LoVo (cell line): ENCODE measurements around the gene TLE6.
"Not testable (repeated sequence)": the region's sequence is repeated elsewhere in the genome, so short reads cannot be mapped to it uniquely, and the experiment has no call there.

ENCODE experiments used
- DNase-seq: peaks from one replicate; pipeline ENCODE4 v3.0.0-alpha.2; 2016; ENCODE audit warnings: low spot score

Gene TLE6

GRCh38 chr19:3004522-3004921 lies 27.2 kb downstream of the TLE6 start:
- DNase-seq, result no peak

GRCh38 chr19:3005345-3005744 lies 28.0 kb downstream of the TLE6 start:
- DNase-seq, result no peak

- DNase-seq, result no peak
Observed at GRCh38 chr19:3006075-3006767, 28.9 kb downstream of the TLE6 start.

- DNase-seq, result no peak
Observed at GRCh38 chr19:3007975-3008374, 30.6 kb downstream of the TLE6 start.

GRCh38 chr19:3008994-3009393 lies 31.6 kb downstream of the TLE6 start:
- DNase-seq, result no peak

GRCh38 chr19:3010871-3011270 lies 33.5 kb downstream of the TLE6 start:
- DNase-seq, result no peak

GRCh38 chr19:3012059-3012458 lies 34.7 kb downstream of the TLE6 start:
- DNase-seq, result not testable (repeated sequence)

GRCh38 chr19:3012621-3013262 lies 35.4 kb downstream of the TLE6 start:
- no peak for DNase-seq

GRCh38 chr19:3013263-3013725 lies 35.9 kb downstream of the TLE6 start:
- no peak for DNase-seq

GRCh38 chr19:3014135-3014534 lies 36.8 kb downstream of the TLE6 start:
- no peak for DNase-seq

GRCh38 chr19:3015126-3016057 lies 38.0 kb downstream of the TLE6 start:
- DNase-seq, result no peak

GRCh38 chr19:3017923-3018322 lies 40.6 kb downstream of the TLE6 start:
- no peak for DNase-seq

- DNase-seq, result no peak
Observed at GRCh38 chr19:3019211-3019854, 42.0 kb downstream of the TLE6 start.

- DNase-seq, result no peak
Observed at GRCh38 chr19:3020321-3020960, 43.1 kb downstream of the TLE6 start.

GRCh38 chr19:3024509-3024869 lies 47.1 kb downstream of the TLE6 start:
- DNase-seq, result no peak

GRCh38 chr19:3024870-3025548 lies 47.6 kb downstream of the TLE6 start:
- no peak for DNase-seq

GRCh38 chr19:3025549-3025886 lies 48.2 kb downstream of the TLE6 start:
- no peak for DNase-seq

GRCh38 chr19:3026768-3027167 lies 49.4 kb downstream of the TLE6 start:
- DNase-seq, result no peak

- DNase-seq, result no peak
Observed at GRCh38 chr19:3027292-3027691, 49.9 kb downstream of the TLE6 start.

- DNase-seq, result no peak
Observed at GRCh38 chr19:3027981-3028304, 50.6 kb downstream of the TLE6 start.

- no peak for DNase-seq
Observed at GRCh38 chr19:3028305-3029064, 51.1 kb downstream of the TLE6 start.
